Astrocyte (in vitro differentiated cells and primary cell): ENCODE measurements around the gene OR52A5.

Experiments used
- CTCF ChIP-seq: IDR thresholded peaks from 2 replicates; pipeline ENCODE4 v1.5.1; 2011; ENCODE audit warnings: low read depth, mild to moderate bottlenecking, inconsistent platforms, low read length, moderate library complexity; ENCODE audit not compliant: insufficient read depth
- EZH2 ChIP-seq: IDR thresholded peaks from 2 replicates; pipeline ENCODE4 v1.6.1; 2012; ENCODE audit warnings: mild to moderate bottlenecking, low read length, inconsistent platforms; ENCODE audit not compliant: insufficient read depth

- TF ChIP-seq CTCF (no peak), EZH2 (no peak)
Measured at GRCh38 chr11:5117588-5117987, 20.6 kb downstream of the OR52A5 start.
